Calu3 (cell line): Measurements from ENCODE around the gene HLA-DQA2. TPM values are rescaled to one million over a fixed set of nuclear protein-coding genes. Genes with fewer than 3 reads are reported as not detected.
"Not testable (repeated sequence)": the region's sequence is repeated elsewhere in the genome, so short reads cannot be mapped to it uniquely, and the experiment has no call there.

ENCODE experiments used
- BruUV-seq: library from RNA; stranded (reverse); fragments of 400-500 nt; replicated peaks from 2 replicates; lab custom pipeline; 2021; lab: Mats Ljungman, UMichigan
- CTCF ChIA-PET: fragments of 300-600 bp; sonication (Branson Sonifier 250); formaldehyde crosslinking; loops from one replicate; lab custom pipeline; 2022; ENCODE audit warnings: antibody characterized with exemption; lab: Charles Lee
- DNase-seq: peaks from one replicate; pipeline ENCODE4 v3.0.0; 2022
- H3K27ac Mint-ChIP-seq: one replicate; pipeline ENCODE4 v1.8.0; 2022; ENCODE audit warnings: mixed read lengths; ENCODE audit not compliant: unreplicated experiment
- H3K27me3 Mint-ChIP-seq: one replicate; pipeline ENCODE4 v1.8.0; 2022; ENCODE audit warnings: mixed read lengths; ENCODE audit not compliant: unreplicated experiment
- H3K36me3 Mint-ChIP-seq: one replicate; pipeline ENCODE4 v1.8.0; 2022; ENCODE audit warnings: mild to moderate bottlenecking, moderate library complexity, mixed read lengths; ENCODE audit not compliant: insufficient read depth, unreplicated experiment
- H3K4me1 Mint-ChIP-seq: one replicate; pipeline ENCODE4 v1.8.0; 2022; ENCODE audit warnings: mild to moderate bottlenecking, low read depth, mixed read lengths; ENCODE audit not compliant: unreplicated experiment
- H3K4me3 Mint-ChIP-seq: one replicate; pipeline ENCODE4 v1.8.0; 2022; ENCODE audit warnings: mild to moderate bottlenecking, low read depth, moderate library complexity, mixed read lengths; ENCODE audit not compliant: unreplicated experiment
- H3K9me3 Mint-ChIP-seq: one replicate; pipeline ENCODE4 v1.8.0; 2022; ENCODE audit warnings: low read depth, mixed read lengths; ENCODE audit not compliant: unreplicated experiment
- intact Hi-C: fragments of 100-400 bp; cut with micrococcal nuclease; formaldehyde crosslinking; loops from one replicate; pipeline ENCODE4 v1.10.0; 2022; ENCODE audit not compliant: unreplicated experiment
- total RNA-seq: library from RNA; stranded (reverse); gene quantifications from 2 replicates; pipeline ENCODE4 v1.2.3, GENCODE V29; 2022
- TF ChIP-seq, protein P1 (sequence below): fragments of 200-600 bp; IDR thresholded peaks from one replicate; pipeline ENCODE4 v1.8.0; 2022; ENCODE audit warnings: antibody characterized with exemption; ENCODE audit not compliant: unreplicated experiment

HLA-DQA2 gene
- total RNA-seq, 1 experiment from 2014 or later: 2.1 TPM

DNA sequence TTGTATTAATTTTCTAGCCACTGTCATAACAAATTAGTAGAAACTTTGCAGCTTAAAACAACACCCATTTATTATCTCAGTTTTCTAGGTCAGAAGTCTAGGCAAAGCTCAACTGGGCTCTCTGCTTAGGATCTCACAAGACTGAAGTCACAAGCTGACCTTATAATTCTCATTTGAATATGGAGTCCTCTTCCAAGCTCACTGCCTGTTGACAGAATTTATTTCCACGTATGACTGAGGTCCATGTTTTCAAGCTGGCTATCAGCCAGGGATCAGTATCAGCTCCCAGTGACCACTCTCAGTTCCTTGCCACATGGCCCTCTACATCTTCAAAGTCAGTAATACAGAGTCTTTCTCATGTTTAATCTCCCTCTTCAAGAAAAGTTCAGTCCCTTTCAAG, 33.9 kb downstream of the HLA-DQA2 start:
- CTCF ChIA-PET: no interaction called here
- H3K4me3 Mint-ChIP-seq: no peak overlapping the region
- no TSS peak for BruUV-seq

DNA sequence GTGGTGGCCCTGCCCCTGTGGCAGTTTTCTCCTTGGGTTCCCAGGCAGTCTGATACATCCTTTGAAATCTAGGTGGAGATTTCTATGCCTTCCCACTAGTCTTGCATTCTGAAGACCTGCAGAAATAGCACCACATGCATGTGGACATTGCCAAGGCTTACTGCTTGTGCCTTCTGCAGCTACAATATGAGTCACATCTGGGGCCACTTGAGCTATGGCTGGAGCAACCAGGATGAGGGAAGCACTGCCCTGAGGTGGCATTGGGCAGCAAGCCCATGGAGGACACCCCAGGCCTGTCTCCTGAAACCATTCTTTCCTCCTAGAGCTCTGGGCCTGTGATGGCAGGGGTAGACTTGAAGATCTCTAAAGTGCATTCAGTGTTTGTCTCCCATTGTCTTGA, 37.8 kb downstream of the HLA-DQA2 start:
- no peak overlapping the region for H3K27ac Mint-ChIP-seq
- H3K4me1 Mint-ChIP-seq: no peaks in the 10 kb centered on the region
- peaks cover 98% of the 10 kb centered on the region for H3K27me3 Mint-ChIP-seq
- no peak overlapping the region for H3K4me3 Mint-ChIP-seq
- H3K36me3 Mint-ChIP-seq: no peaks in the 10 kb centered on the region
- TF ChIP-seq, protein P1, sequence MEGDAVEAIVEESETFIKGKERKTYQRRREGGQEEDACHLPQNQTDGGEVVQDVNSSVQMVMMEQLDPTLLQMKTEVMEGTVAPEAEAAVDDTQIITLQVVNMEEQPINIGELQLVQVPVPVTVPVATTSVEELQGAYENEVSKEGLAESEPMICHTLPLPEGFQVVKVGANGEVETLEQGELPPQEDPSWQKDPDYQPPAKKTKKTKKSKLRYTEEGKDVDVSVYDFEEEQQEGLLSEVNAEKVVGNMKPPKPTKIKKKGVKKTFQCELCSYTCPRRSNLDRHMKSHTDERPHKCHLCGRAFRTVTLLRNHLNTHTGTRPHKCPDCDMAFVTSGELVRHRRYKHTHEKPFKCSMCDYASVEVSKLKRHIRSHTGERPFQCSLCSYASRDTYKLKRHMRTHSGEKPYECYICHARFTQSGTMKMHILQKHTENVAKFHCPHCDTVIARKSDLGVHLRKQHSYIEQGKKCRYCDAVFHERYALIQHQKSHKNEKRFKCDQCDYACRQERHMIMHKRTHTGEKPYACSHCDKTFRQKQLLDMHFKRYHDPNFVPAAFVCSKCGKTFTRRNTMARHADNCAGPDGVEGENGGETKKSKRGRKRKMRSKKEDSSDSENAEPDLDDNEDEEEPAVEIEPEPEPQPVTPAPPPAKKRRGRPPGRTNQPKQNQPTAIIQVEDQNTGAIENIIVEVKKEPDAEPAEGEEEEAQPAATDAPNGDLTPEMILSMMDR: no peak
- CTCF ChIA-PET: interaction anchor here (0.7 kb wide), 1 partner anchor 359 kb away, joined by 3 read pairs; no protein-coding TSS in a partner anchor
- DNase-seq: no peak
- intact Hi-C loops: no loop called here
- no peaks in the 10 kb centered on the region for H3K9me3 Mint-ChIP-seq
- BruUV-seq: no TSS peak

More for the DNA sequence above, 33.9 kb downstream of the HLA-DQA2 start:
- H3K27me3 Mint-ChIP-seq: peaks cover 100% of the 10 kb centered on the region
- H3K9me3 Mint-ChIP-seq: no peaks in the 10 kb centered on the region
- H3K36me3 Mint-ChIP-seq: no peaks in the 10 kb centered on the region
- TF ChIP-seq, protein P1: no peak
- H3K27ac Mint-ChIP-seq: no peak overlapping the region
- intact Hi-C loops: no loop called here
- DNase-seq: no peak
- H3K4me1 Mint-ChIP-seq: no peaks in the 10 kb centered on the region

DNA sequence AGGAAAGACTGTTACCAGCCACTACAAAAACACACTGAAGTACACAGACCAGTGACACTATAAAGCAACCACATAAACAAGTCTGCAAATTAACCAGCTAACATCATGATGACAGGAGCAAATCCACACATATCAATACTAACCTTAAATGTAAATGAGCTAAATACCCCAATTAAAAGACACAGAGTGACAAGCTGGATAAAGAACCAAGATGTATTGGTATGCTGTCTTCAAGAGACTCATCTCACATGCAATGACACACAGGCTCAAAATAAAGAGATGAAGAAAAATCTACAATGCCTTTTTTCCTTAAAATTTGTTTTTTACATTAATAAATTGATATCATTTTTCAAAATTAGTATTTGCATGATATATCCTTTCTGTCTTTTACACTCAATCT, 41.7 kb downstream of the HLA-DQA2 start:
- H3K27ac Mint-ChIP-seq, H3K4me1 Mint-ChIP-seq, H3K4me3 Mint-ChIP-seq, DNase-seq, H3K9me3 Mint-ChIP-seq, CTCF ChIA-PET, BruUV-seq, intact Hi-C loops, H3K36me3 Mint-ChIP-seq: not testable (repeated sequence)
- H3K27me3 Mint-ChIP-seq: peaks cover 98% of the 10 kb centered on the region

DNA sequence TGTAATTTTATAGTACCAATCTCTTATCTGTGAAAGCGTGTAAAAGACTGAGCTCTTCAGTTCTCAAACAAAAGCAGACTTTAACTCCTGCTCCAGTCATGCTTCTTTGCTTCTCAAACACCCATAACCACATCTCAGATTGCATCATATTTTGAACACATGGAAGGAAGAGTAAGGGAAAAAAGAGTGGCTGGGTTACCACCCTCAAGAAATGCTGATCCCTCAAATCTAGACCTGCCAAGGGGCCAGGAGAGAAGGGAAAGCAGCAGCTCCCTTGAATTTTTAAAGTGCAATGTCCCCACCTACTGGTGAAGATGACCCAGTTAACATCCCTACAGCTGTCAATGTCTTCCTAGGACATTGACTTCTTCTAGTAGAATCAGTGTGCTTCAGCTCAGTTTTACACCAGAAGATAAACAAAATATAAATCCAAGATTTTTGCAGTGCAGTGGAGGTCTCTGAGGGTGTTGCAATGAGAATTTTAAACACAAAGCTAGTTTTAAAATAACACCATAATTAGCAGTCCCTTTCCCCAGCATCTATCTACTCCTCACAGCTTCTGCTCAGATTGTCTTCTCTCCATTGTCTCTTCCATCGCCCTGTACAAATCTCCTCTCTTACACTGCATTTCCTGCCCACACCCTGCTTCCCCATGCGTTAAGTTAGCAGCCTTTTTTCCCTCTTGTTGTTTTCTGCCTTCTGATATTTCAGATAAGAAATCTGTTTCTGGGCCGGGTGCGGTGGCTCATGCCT, 44.8 kb downstream of the HLA-DQA2 start:
- intact Hi-C loops: loop anchor here (2.0 to 5.0 kb wide), 3 partner anchors 84 to 373 kb away; no protein-coding TSS in a partner anchor
- H3K27me3 Mint-ChIP-seq: peaks cover 95% of the 10 kb centered on the region
- H3K9me3 Mint-ChIP-seq: no peaks in the 10 kb centered on the region
- H3K27ac Mint-ChIP-seq: no peak overlapping the region
- no peaks in the 10 kb centered on the region for H3K36me3 Mint-ChIP-seq
- TF ChIP-seq, protein P1: peak; percentile 84
- BruUV-seq: no TSS peak
- CTCF ChIA-PET: interaction anchor here (0.5 to 2.0 kb wide), 18 partner anchors 10 to 656 kb away, joined by 3 to 22 read pairs (median 4); partner anchors contain the start of gene FKBPL
- no peaks in the 10 kb centered on the region for H3K4me1 Mint-ChIP-seq
- no peak overlapping the region for H3K4me3 Mint-ChIP-seq
- DNase-seq: peak; percentile 76
